ENCODE results near the gene DAB1. TPM values are rescaled to one million over a fixed set of nuclear protein-coding genes. Genes with fewer than 3 reads are reported as not detected.

DAB1 gene
- total and polyA plus RNA-seq, 8 donors: 0.04 to 1.4 (median 0.39) TPM

DNA sequence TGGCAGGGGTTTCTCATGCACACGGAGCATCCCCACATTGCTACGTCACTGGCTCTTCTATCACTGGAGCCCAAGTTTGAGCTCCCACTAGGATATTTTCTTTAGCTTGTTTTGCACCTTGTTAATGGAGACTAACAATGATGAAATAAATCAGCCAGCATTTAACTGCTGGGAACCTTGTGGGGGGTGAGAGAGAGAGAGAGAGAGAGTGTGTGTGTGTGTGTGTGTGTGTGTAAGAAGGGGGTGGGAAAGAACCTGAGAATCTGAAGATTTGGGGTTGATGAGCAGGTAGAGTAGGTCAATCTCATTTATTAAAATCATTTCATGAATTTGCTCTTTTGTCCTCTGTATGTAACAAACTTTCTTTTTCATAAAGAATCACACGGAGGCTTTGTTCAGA, 458.7 kb downstream of the DAB1 start:
- Histone ChIP-seq H3K9me3 (no peaks in the 10 kb centered on the region), H3K27ac (no peak overlapping the region), H3K36me3 (no peaks in the 10 kb centered on the region), H3K4me1 (peaks cover 0 to 10% (median 0%) of the 10 kb centered on the region in 3 donors), H3K4me3 (no peak overlapping the region), H3K27me3 (no peaks in the 10 kb centered on the region)
- FAIRE-seq: no peak
- no peak for ATAC-seq
- TF ChIP-seq, protein P1, sequence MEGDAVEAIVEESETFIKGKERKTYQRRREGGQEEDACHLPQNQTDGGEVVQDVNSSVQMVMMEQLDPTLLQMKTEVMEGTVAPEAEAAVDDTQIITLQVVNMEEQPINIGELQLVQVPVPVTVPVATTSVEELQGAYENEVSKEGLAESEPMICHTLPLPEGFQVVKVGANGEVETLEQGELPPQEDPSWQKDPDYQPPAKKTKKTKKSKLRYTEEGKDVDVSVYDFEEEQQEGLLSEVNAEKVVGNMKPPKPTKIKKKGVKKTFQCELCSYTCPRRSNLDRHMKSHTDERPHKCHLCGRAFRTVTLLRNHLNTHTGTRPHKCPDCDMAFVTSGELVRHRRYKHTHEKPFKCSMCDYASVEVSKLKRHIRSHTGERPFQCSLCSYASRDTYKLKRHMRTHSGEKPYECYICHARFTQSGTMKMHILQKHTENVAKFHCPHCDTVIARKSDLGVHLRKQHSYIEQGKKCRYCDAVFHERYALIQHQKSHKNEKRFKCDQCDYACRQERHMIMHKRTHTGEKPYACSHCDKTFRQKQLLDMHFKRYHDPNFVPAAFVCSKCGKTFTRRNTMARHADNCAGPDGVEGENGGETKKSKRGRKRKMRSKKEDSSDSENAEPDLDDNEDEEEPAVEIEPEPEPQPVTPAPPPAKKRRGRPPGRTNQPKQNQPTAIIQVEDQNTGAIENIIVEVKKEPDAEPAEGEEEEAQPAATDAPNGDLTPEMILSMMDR (IDR thresholded peaks at IDR 0.05): no peak
- WGBS, 2 donors: 71 to 93% methylated on average over 3 of the region's 3 CpGs
- DNase-seq: no peak
- intact Hi-C loops (cut with DNase I): no loop called here

DNA sequence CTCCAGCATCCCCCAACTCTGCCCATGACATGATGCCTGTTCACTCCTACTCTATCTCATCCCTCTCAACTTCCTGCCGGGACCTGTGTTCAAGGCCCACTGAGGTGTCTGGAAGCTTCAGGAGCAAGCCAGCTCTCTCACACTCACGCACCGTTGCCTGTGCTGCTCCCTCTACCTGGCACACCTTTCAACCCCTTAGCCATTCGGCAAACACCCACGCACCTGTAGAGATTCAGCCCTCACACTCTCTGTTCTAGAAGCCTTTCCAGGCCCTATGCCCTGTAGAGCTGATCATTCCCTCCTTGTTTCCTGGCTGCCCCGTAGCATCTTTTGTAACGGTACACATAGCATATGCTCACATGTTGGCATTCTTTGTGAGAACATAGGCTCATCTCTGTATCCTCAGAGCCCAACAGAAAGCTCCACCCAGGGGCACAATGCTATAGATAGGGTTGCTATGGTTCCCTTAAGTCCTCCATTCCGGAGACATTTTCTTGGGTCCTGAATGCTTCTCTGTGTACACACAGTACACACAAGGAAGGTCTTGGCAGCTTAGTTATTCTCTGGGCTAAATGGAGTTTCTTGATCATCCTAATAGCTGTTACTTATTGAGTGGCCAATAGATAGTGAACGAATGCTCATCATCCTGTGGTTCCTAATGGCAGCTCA, 459.4 kb downstream of the DAB1 start:
- FAIRE-seq: no peak
- Histone ChIP-seq H3K4me1 (peaks cover 0 to 10% (median 0%) of the 10 kb centered on the region in 3 donors), H3K27ac (no peak overlapping the region), H3K27me3 (no peaks in the 10 kb centered on the region), H3K4me3 (no peak overlapping the region), H3K36me3 (no peaks in the 10 kb centered on the region), H3K9me3 (no peaks in the 10 kb centered on the region)
- DNase-seq: no peak
- no peak for ATAC-seq
- TF ChIP-seq, protein P1 (IDR thresholded peaks at IDR 0.05): no peak
- 85 to 90% methylated on average over 9 of the region's 9 CpGs for WGBS, 2 donors
- intact Hi-C loops (cut with DNase I): no loop called here

DNA sequence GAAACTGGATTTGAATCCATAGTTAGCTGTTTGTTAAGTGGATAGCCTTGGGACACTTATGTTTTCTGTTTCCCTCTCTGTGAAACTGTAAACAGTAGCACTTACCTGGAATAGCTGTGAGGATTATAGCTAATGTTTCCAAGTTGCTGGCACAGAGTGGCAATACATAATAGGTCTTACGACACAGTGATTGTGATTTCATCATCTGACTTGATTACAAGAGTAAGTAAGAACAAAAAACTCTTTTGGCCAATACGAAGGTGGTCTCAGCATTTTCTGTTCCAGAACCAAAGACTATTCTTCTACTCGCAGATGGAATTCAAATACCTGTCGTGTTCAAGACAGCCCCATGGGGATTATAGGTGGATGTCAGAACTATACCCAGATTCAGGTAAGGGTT, 460.2 kb downstream of the DAB1 start:
- no peaks in the 10 kb centered on the region for H3K27me3 ChIP-seq
- no peaks in the 10 kb centered on the region for H3K36me3 ChIP-seq
- DNase-seq (no peak), FAIRE-seq (no peak), ATAC-seq (no peak)
- no peak overlapping the region for H3K4me3 ChIP-seq
- TF ChIP-seq, protein P1 (IDR thresholded peaks at IDR 0.05): no peak
- WGBS, 2 donors: 73 to 74% methylated on average over 4 of the region's 4 CpGs
- no peaks in the 10 kb centered on the region for H3K9me3 ChIP-seq
- intact Hi-C loops (cut with DNase I): no loop called here
- H3K27ac ChIP-seq: no peak overlapping the region
- H3K4me1 ChIP-seq: peaks cover 0 to 10% (median 0%) of the 10 kb centered on the region in 3 donors

DNA sequence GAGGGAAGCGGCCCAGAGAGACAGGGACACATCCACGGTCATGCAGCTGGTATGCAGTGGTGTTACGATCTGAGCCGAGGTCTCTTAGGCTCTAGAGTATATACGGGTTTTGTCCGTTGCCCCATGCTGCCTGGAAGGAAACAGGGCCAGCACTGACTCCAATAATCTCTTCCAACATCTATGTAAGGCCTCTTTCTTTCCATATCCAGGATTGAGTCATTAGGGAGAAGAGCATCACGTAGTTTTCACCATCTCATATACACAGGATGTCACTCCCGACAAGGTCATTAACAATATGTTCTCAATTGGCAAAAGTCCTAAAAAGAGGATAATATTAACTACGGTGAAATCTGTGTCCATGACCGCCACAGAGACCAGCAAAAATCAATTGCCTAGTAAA, 462.4 kb downstream of the DAB1 start:
- 82 to 84% methylated on average over 10 of the region's 10 CpGs for WGBS, 2 donors
- DNase-seq (no peak), ATAC-seq (no peak), FAIRE-seq (no peak)
- TF ChIP-seq, protein P1 (IDR thresholded peaks at IDR 0.05): no peak
- intact Hi-C loops (cut with DNase I): no loop called here
- no peaks in the 10 kb centered on the region for H3K9me3 ChIP-seq
- H3K4me3 ChIP-seq: no peak overlapping the region
- H3K27ac ChIP-seq: no peak overlapping the region
- H3K4me1 ChIP-seq: peaks cover 0 to 4% (median 0%) of the 10 kb centered on the region in 3 donors
- no peaks in the 10 kb centered on the region for H3K36me3 ChIP-seq
- H3K27me3 ChIP-seq: no peaks in the 10 kb centered on the region

DNA sequence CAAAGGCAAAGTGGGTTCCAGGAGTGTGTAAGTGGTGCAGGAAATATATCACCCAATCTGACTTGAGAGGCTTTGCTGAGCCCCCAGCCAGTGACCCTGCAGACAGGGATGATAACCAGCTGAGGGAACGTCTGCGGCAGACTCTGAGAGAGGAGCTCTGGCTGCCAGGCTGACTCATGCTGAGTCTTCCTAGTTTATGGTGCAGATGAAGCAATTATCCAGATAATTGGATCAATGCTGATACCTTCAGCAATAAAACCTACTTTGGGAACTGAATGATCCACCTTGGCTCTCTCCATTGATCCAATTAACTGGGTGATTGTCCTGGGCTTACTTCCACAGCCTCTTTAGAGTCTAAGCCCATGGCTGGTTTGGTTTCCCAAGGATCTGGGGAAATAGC, 465.3 kb downstream of the DAB1 start:
- Histone ChIP-seq H3K27me3 (no peaks in the 10 kb centered on the region), H3K9me3 (no peaks in the 10 kb centered on the region), H3K27ac (no peak overlapping the region), H3K4me1 (no peaks in the 10 kb centered on the region), H3K4me3 (no peak overlapping the region), H3K36me3 (no peaks in the 10 kb centered on the region)
- FAIRE-seq: no peak
- DNase-seq: no peak
- TF ChIP-seq, protein P1 (IDR thresholded peaks at IDR 0.05): no peak
- WGBS, 2 donors: 81 to 96% methylated on average over 2 of the region's 2 CpGs
- intact Hi-C loops (cut with DNase I): no loop called here
- no peak for ATAC-seq

Data from pancreas (tissue), 10 donors.